Measurements from ENCODE around the gene EPN2. TPM values are rescaled to one million over a fixed set of nuclear protein-coding genes. Genes with fewer than 3 reads are reported as not detected.

The EPN2 gene
- total RNA-seq, 1 experiment from 2014 or later = 113 TPM

DNA sequence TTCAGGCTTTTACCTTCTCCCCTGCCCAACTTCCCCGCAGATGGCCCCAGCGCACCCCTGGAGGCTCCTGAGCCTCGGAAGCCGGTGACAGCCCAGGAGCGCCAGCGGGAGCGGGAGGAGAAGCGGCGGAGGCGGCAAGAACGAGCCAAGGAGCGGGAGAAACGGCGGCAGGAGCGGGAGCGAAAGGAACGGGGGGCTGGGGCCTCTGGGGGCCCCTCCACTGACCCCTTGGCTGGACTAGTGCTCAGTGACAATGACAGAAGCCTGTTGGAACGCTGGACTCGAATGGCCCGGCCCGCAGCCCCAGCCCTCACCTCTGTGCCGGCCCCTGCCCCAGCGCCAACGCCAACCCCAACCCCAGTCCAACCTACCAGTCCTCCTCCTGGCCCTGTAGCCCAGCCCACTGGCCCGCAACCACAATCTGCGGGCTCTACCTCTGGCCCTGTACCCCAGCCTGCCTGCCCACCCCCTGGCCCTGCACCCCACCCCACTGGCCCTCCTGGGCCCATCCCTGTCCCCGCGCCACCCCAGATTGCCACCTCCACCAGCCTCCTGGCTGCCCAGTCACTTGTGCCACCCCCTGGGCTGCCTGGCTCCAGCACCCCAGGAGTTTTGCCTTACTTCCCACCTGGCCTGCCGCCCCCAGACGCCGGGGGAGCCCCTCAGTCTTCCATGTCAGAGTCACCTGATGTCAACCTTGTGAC lies 144.7 kb downstream of the EPN2 start:
- Histone ChIP-seq H3K4me2 (no peak overlapping the region), H2AFZ (no peak overlapping the region), H3K4me1 (replicated peaks; ENCODE audit: insufficient read depth) (peaks cover 7% of the 10 kb centered on the region), H4K20me1 (ENCODE audit: insufficient read depth) (no peaks in the 10 kb centered on the region), H3K36me3 (ENCODE audit: low read depth) (0 out of 2 replicates have a peak, but pooled peaks cover 12% of the 10 kb centered on the region), H3K27ac (no peak overlapping the region), H3F3A (ENCODE audit: insufficient read depth, low read depth) (peaks cover 26% of the 10 kb centered on the region), H3K9me2 (ENCODE audit: insufficient read depth) (no peaks in the 10 kb centered on the region), H3K9me3 (ENCODE audit: insufficient read depth, low read depth) (no peaks in the 10 kb centered on the region), H3K79me2 (ENCODE audit: low read depth) (peaks cover 16% of the 10 kb centered on the region), H3K27me3 (ENCODE audit: insufficient read depth, low read depth) (no peaks in the 10 kb centered on the region), H3K4me3 (no peak overlapping the region)
- intact Hi-C loops (cut with micrococcal nuclease; ENCODE audit: unreplicated experiment) = no loop called here
- no peak for DNase-seq
- BruUV-seq (replicated peaks) = no TSS peak
- ChIA-PET POLR2A (ENCODE audit: unreplicated experiment) (no interaction called here), CTCF (no interaction called here)
- TF ChIP-seq EZH2 (IDR thresholded peaks at IDR 0.05; ENCODE audit: low read depth) = no peak
- TF ChIP-seq, protein P1, sequence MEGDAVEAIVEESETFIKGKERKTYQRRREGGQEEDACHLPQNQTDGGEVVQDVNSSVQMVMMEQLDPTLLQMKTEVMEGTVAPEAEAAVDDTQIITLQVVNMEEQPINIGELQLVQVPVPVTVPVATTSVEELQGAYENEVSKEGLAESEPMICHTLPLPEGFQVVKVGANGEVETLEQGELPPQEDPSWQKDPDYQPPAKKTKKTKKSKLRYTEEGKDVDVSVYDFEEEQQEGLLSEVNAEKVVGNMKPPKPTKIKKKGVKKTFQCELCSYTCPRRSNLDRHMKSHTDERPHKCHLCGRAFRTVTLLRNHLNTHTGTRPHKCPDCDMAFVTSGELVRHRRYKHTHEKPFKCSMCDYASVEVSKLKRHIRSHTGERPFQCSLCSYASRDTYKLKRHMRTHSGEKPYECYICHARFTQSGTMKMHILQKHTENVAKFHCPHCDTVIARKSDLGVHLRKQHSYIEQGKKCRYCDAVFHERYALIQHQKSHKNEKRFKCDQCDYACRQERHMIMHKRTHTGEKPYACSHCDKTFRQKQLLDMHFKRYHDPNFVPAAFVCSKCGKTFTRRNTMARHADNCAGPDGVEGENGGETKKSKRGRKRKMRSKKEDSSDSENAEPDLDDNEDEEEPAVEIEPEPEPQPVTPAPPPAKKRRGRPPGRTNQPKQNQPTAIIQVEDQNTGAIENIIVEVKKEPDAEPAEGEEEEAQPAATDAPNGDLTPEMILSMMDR (conservative IDR thresholded peaks at IDR 0.05) = no peak

DNA sequence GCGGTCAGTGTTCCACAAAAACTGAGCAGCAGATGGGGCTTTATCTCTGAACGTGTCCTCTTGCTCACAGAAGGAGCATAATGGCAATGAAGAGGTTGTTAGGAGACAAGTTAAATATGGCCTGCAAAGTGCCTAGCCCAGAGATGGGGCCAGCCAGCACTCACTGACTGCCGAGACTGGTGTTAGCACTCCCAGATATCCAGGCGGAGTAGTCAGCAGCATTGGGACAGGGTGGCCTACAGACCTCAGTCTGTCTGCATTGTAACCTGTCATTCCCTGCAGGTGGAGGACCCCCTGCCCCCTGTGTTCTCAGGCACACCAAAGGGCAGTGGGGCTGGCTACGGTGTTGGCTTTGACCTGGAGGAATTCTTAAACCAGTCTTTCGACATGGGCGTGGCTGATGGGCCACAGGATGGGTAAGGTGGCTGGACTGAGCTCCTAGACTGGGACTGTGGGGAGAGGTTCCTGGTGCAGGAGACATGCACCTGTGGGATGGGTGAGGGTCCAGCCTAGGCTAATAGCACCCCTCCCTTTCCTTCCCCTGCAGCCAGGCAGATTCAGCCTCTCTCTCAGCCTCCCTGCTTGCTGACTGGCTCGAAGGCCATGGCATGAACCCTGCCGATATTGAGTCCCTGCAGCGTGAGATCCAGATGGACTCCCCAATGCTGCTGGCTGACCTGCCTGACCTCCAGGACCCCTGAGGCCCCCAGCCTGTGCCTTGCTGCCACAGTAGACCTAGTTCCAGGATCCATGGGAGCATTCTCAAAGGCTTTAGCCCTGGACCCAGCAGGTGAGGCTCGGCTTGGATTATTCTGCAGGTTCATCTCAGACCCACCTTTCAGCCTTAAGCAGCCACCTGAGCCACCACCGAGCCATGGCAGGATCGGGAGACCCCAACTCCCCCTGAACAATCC lies 145.6 kb downstream of the EPN2 start:
- CTCF ChIA-PET = no interaction called here
- H3K27ac ChIP-seq = no peak overlapping the region
- no TSS peak for BruUV-seq (replicated peaks)

More for the DNA sequence above, 145.6 kb downstream of the EPN2 start:
- POLR2A ChIA-PET (ENCODE audit: unreplicated experiment) = no interaction called here
- Histone ChIP-seq H3K27me3 (ENCODE audit: insufficient read depth, low read depth) (no peaks in the 10 kb centered on the region), H3K36me3 (ENCODE audit: low read depth) (0 out of 2 replicates have a peak, but pooled peaks cover 12% of the 10 kb centered on the region), H2AFZ (no peak overlapping the region), H3K79me2 (ENCODE audit: low read depth) (peaks cover 16% of the 10 kb centered on the region), H3K9me3 (ENCODE audit: insufficient read depth, low read depth) (no peaks in the 10 kb centered on the region), H3K4me2 (no peak overlapping the region), H3K4me3 (no peak overlapping the region), H3K9me2 (ENCODE audit: insufficient read depth) (no peaks in the 10 kb centered on the region), H3F3A (ENCODE audit: insufficient read depth, low read depth) (peaks cover 17% of the 10 kb centered on the region), H3K4me1 (replicated peaks; ENCODE audit: insufficient read depth) (peaks cover 13% of the 10 kb centered on the region), H4K20me1 (ENCODE audit: insufficient read depth) (no peaks in the 10 kb centered on the region)
- intact Hi-C loops (cut with micrococcal nuclease; ENCODE audit: unreplicated experiment) = no loop called here
- no peak for TF ChIP-seq EZH2 (IDR thresholded peaks at IDR 0.05; ENCODE audit: low read depth)
- TF ChIP-seq, protein P1 (conservative IDR thresholded peaks at IDR 0.05) = no peak
- DNase-seq = no peak

Measured in PC-9 (cell line).